GM19324 (cell line): Measurements from ENCODE around the gene FOXD2.
"Not testable (repeated sequence)": the region's sequence is repeated elsewhere in the genome, so short reads cannot be mapped to it uniquely, and the experiment has no call there.

Experiments used
- ATAC-seq: cut with Tn5 transposase; IDR thresholded peaks from one replicate; pipeline ENCODE4 v1.9.1; 2021; ENCODE audit warnings: mild to moderate bottlenecking, moderate library complexity; ENCODE audit not compliant: unreplicated experiment, low FRiP score

FOXD2 gene

GRCh38 chr1:47439017-47439818 lies 1.4 kb downstream of the FOXD2 start:
- ATAC-seq, result no peak

- no peak for ATAC-seq
These were observed 2.2 kb downstream of the FOXD2 start for GRCh38 chr1:47439819-47440598.

- no peak for ATAC-seq
These were observed 2.8 kb downstream of the FOXD2 start for GRCh38 chr1:47440599-47441081.

- ATAC-seq, result no peak
These were observed 3.7 kb downstream of the FOXD2 start for GRCh38 chr1:47441450-47442106.

GRCh38 chr1:47442202-47442601 lies 4.4 kb downstream of the FOXD2 start:
- ATAC-seq, result no peak

- no peak for ATAC-seq
These were observed 5.1 kb downstream of the FOXD2 start for GRCh38 chr1:47442842-47443529.

GRCh38 chr1:47443530-47444296 lies 5.9 kb downstream of the FOXD2 start:
- no peak for ATAC-seq

- ATAC-seq, result no peak
These were observed 6.4 kb downstream of the FOXD2 start for GRCh38 chr1:47444297-47444561.

GRCh38 chr1:47444562-47445465 lies 7.0 kb downstream of the FOXD2 start:
- ATAC-seq, result no peak

- ATAC-seq, result no peak
These were observed 8.1 kb downstream of the FOXD2 start for GRCh38 chr1:47445823-47446550.

GRCh38 chr1:47448462-47449222 lies 10.8 kb downstream of the FOXD2 start:
- no peak for ATAC-seq

GRCh38 chr1:47449822-47450552 lies 12.1 kb downstream of the FOXD2 start:
- no peak for ATAC-seq

GRCh38 chr1:47450606-47451005 lies 12.8 kb downstream of the FOXD2 start:
- ATAC-seq, result no peak

GRCh38 chr1:47452426-47452825 lies 14.6 kb downstream of the FOXD2 start:
- ATAC-seq, result no peak

GRCh38 chr1:47453910-47454309 lies 16.1 kb downstream of the FOXD2 start:
- ATAC-seq, result not testable (repeated sequence)

GRCh38 chr1:47456250-47456649 lies 18.4 kb downstream of the FOXD2 start:
- no peak for ATAC-seq

- not testable (repeated sequence) for ATAC-seq
These were observed 19.7 kb downstream of the FOXD2 start for GRCh38 chr1:47457547-47457946.
